A673 (cell line): ENCODE data around the gene GPR17. TPM values are rescaled to one million over a fixed set of nuclear protein-coding genes. Genes with fewer than 3 reads are reported as not detected.

Experiments used
- BruUV-seq: library from RNA; stranded (reverse); fragments of 400-500 nt; replicated peaks from 2 replicates; lab custom pipeline; 2021; lab: Mats Ljungman, UMichigan
- CTCF ChIA-PET: fragments of 300-600 bp; sonication (Branson Sonifier 250); formaldehyde crosslinking; loops from one replicate; lab custom pipeline; 2022; ENCODE audit warnings: antibody characterized with exemption; lab: Charles Lee
- POLR2A ChIA-PET: fragments of 300-600 bp; sonication (Branson Sonifier 250); formaldehyde crosslinking; loops from one replicate; lab custom pipeline; 2022; ENCODE audit warnings: antibody characterized with exemption; ENCODE audit not compliant: low non-redundant PET; lab: Charles Lee
- DNase-seq: peaks from one replicate; pipeline ENCODE4 v3.0.0-alpha.2; 2015; ENCODE audit warnings: low spot score
- H3K27ac ChIP-seq: fragments of 200-600 bp; sonication (generic); 2 replicates; pipeline ENCODE4 v1.5.1; 2016; ENCODE audit warnings: mixed run types, low read depth, mild to moderate bottlenecking, mixed read lengths, antibody characterized with exemption, low read length; ENCODE audit not compliant: poor library complexity, severe bottlenecking
- H3K27me3 ChIP-seq: fragments of 200-600 bp; sonication (generic); replicated peaks from 2 replicates; pipeline ENCODE4 v1.6.1; 2017; ENCODE audit warnings: mixed run types, low read depth, mild to moderate bottlenecking, mixed read lengths, antibody characterized with exemption, low read length; ENCODE audit not compliant: insufficient read depth, poor library complexity
- H3K36me3 ChIP-seq: fragments of 200-600 bp; sonication (generic); 2 replicates; pipeline ENCODE4 v1.6.1; 2016; ENCODE audit warnings: mixed run types, mild to moderate bottlenecking, mixed read lengths, antibody characterized with exemption, low read length; ENCODE audit not compliant: insufficient read depth, poor library complexity, severe bottlenecking
- H3K4me1 ChIP-seq: fragments of 200-600 bp; sonication (generic); 2 replicates; pipeline ENCODE4 v1.6.1; 2017; ENCODE audit warnings: mixed run types, mild to moderate bottlenecking, mixed read lengths, antibody characterized with exemption, low read length; ENCODE audit not compliant: insufficient read depth, poor library complexity, severe bottlenecking
- H3K4me3 ChIP-seq: fragments of 200-600 bp; sonication (generic); 2 replicates; pipeline ENCODE4 v1.5.1; 2016; ENCODE audit warnings: low read depth, mixed run types, mild to moderate bottlenecking, mixed read lengths, low read length; ENCODE audit not compliant: poor library complexity, severe bottlenecking
- H3K9me3 ChIP-seq: fragments of 200-600 bp; sonication (generic); 2 replicates; pipeline ENCODE4 v1.6.1; 2016; ENCODE audit warnings: mixed run types, low read depth, mild to moderate bottlenecking, mixed read lengths, antibody characterized with exemption, low read length; ENCODE audit not compliant: poor library complexity, severe bottlenecking
- CTCF ChIP-seq: fragments of 300-800, 200-600 bp; sonication (generic); conservative IDR thresholded peaks from 2 replicates; pipeline ENCODE4 v1.5.1; 2017; ENCODE audit warnings: low read depth, mild to moderate bottlenecking, antibody characterized with exemption, low read length, moderate library complexity, mixed read lengths
- EZH2 ChIP-seq: fragments of 200-600 bp; sonication (generic); IDR thresholded peaks from 2 replicates; pipeline ENCODE4 v1.6.1; 2017; ENCODE audit warnings: borderline replicate concordance, low read depth, mild to moderate bottlenecking, mixed read lengths, antibody characterized with exemption, low read length; ENCODE audit not compliant: poor library complexity, severe bottlenecking
- intact Hi-C: fragments of 100-400 bp; cut with micrococcal nuclease; formaldehyde crosslinking; loops from one replicate; pipeline ENCODE4 v1.10.0; 2022; ENCODE audit not compliant: unreplicated experiment
- total RNA-seq: library from RNA; stranded (reverse); gene quantifications from 2 replicates; pipeline ENCODE4 v1.2.3, GENCODE V29; 2021

Gene GPR17
- total RNA-seq, 1 experiment from 2014 or later, result 0.45 TPM

- H3K4me1 ChIP-seq, result peaks cover 9% of the 10 kb centered on the region
- BruUV-seq, result no TSS peak
- CTCF ChIA-PET, result no interaction called here
- no peak for TF ChIP-seq CTCF
- TF ChIP-seq EZH2, result no peak
- H3K36me3 ChIP-seq, result peaks cover 2% of the 10 kb centered on the region
- intact Hi-C loops, result no loop called here
- H3K27me3 ChIP-seq, result no peaks in the 10 kb centered on the region
- POLR2A ChIA-PET, result no interaction called here
- DNase-seq, result no peak
- no peaks in the 10 kb centered on the region for H3K9me3 ChIP-seq
- no peak overlapping the region for H3K4me3 ChIP-seq
- H3K27ac ChIP-seq, result no peak overlapping the region
Measured at GRCh38 chr2:127697482-127698180, 51.7 kb downstream of the GPR17 start.

GRCh38 chr2:127698553-127699355 lies 52.8 kb downstream of the GPR17 start:
- H3K27ac ChIP-seq, result no peak overlapping the region
- DNase-seq, result no peak
- ChIA-PET CTCF (no interaction called here), POLR2A (interaction anchor here (0.6 kb wide), 1 partner anchor 355 kb away, joined by 15 read pairs; no protein-coding TSS in a partner anchor)
- no TSS peak for BruUV-seq
- intact Hi-C loops, result no loop called here
- peaks cover 17% of the 10 kb centered on the region for H3K4me1 ChIP-seq
- H3K36me3 ChIP-seq, result peaks cover 10% of the 10 kb centered on the region
- H3K9me3 ChIP-seq, result no peaks in the 10 kb centered on the region
- no peak overlapping the region for H3K4me3 ChIP-seq
- H3K27me3 ChIP-seq, result no peaks in the 10 kb centered on the region
- no peak for TF ChIP-seq EZH2

- BruUV-seq, result TSS peak; percentile 65
- DNase-seq, result no peak
- POLR2A ChIA-PET, result no interaction called here
Measured at GRCh38 chr2:127700527-127701192, 54.7 kb downstream of the GPR17 start.

More at GRCh38 chr2:127700527-127701192, 54.7 kb downstream of the GPR17 start:
- Histone ChIP-seq H3K9me3 (no peaks in the 10 kb centered on the region), H3K4me3 (peak overlapping the region; percentile 66), H3K27me3 (no peaks in the 10 kb centered on the region), H3K4me1 (peaks cover 24% of the 10 kb centered on the region), H3K27ac (peak overlapping the region; percentile 96), H3K36me3 (peaks cover 10% of the 10 kb centered on the region)
- no peak for TF ChIP-seq CTCF
- no peak for TF ChIP-seq EZH2
- CTCF ChIA-PET, result no interaction called here
- intact Hi-C loops, result loop anchor here (5.0 kb wide), 1 partner anchor 112 kb away; the partner anchor contains the start of gene WDR33
